ENCODE results near the gene FAM110A. TPM values are rescaled to one million over a fixed set of nuclear protein-coding genes. Genes with fewer than 3 reads are reported as not detected.
"Not testable (repeated sequence)": the region's sequence is repeated elsewhere in the genome, so short reads cannot be mapped to it uniquely, and the experiment has no call there.

FAM110A gene
- 2.9 and 4.2 TPM in 2 replicates for polyA plus RNA-seq (2011; rRNA removed)
- 1.4 and 1.9 TPM in 2 replicates for polyA minus RNA-seq (2011; rRNA and poly(A)+ RNA removed)

GRCh38 chr20:833450-834150, at the start of gene FAM110A:
Gene FAM110A (plus strand): TSS chr20:833715. CDS start chr20:844805, 11,090 bp downstream.
- no peak for TF ChIP-seq CTCF (IDR thresholded peaks at IDR 0.05; ENCODE audit: insufficient read depth, low read depth, low read length)
- H3K27me3 ChIP-seq (ENCODE audit: control insufficient read depth, insufficient read depth, low read length), result no peaks in the 10 kb centered on the region
- peak; percentile 59 for DNase-seq (ENCODE audit: low read depth)
- ChIA-PET POLR2A (no interaction called here), CTCF (interaction anchor here (1.0 to 3.4 kb wide), 4 partner anchors 8 to 123 kb away, joined by 4 to 18 read pairs (median 8); no protein-coding TSS in a partner anchor)
- no peaks in the 10 kb centered on the region for H3K36me3 ChIP-seq (ENCODE audit: control insufficient read depth, insufficient read depth, low read length)
- H3K4me3 ChIP-seq (ENCODE audit: low read depth, low read length), result peak within 1 kb of the TSS; percentile 81

- POLR2A ChIA-PET, result no interaction called here
- CTCF ChIA-PET, result no interaction called here
- TF ChIP-seq CTCF (IDR thresholded peaks at IDR 0.05; ENCODE audit: insufficient read depth, low read depth, low read length), result no peak
- H3K27me3 ChIP-seq (ENCODE audit: control insufficient read depth, insufficient read depth, low read length), result no peaks in the 10 kb centered on the region
- no peak for DNase-seq (ENCODE audit: low read depth)
- H3K36me3 ChIP-seq (ENCODE audit: control insufficient read depth, insufficient read depth, low read length), result no peaks in the 10 kb centered on the region
- no peak overlapping the region for H3K4me3 ChIP-seq (ENCODE audit: low read depth, low read length)
These were observed 45.7 kb upstream of the FAM110A start for GRCh38 chr20:787825-788224.

GRCh38 chr20:791056-791455, 42.5 kb upstream of the FAM110A start:
- TF ChIP-seq CTCF (IDR thresholded peaks at IDR 0.05; ENCODE audit: insufficient read depth, low read depth, low read length), result no peak
- H3K36me3 ChIP-seq (ENCODE audit: control insufficient read depth, insufficient read depth, low read length), result no peaks in the 10 kb centered on the region
- POLR2A ChIA-PET, result no interaction called here
- H3K27me3 ChIP-seq (ENCODE audit: control insufficient read depth, insufficient read depth, low read length), result no peaks in the 10 kb centered on the region
- CTCF ChIA-PET, result interaction anchor here (1.2 kb wide), 1 partner anchor 15 kb away, joined by 4 read pairs; no protein-coding TSS in a partner anchor
- no peak overlapping the region for H3K4me3 ChIP-seq (ENCODE audit: low read depth, low read length)
- no peak for DNase-seq (ENCODE audit: low read depth)

- TF ChIP-seq CTCF (IDR thresholded peaks at IDR 0.05; ENCODE audit: insufficient read depth, low read depth, low read length), result no peak
- no peak overlapping the region for H3K4me3 ChIP-seq (ENCODE audit: low read depth, low read length)
- no peak for DNase-seq (ENCODE audit: low read depth)
- POLR2A ChIA-PET, result no interaction called here
- H3K27me3 ChIP-seq (ENCODE audit: control insufficient read depth, insufficient read depth, low read length), result no peaks in the 10 kb centered on the region
- CTCF ChIA-PET, result no interaction called here
- no peaks in the 10 kb centered on the region for H3K36me3 ChIP-seq (ENCODE audit: control insufficient read depth, insufficient read depth, low read length)
These were observed 41.3 kb upstream of the FAM110A start for GRCh38 chr20:792248-792647.

- Histone ChIP-seq H3K36me3 (ENCODE audit: control insufficient read depth, insufficient read depth, low read length) (no peaks in the 10 kb centered on the region), H3K4me3 (ENCODE audit: low read depth, low read length) (no peak overlapping the region), H3K27me3 (ENCODE audit: control insufficient read depth, insufficient read depth, low read length) (no peaks in the 10 kb centered on the region)
- no peak for TF ChIP-seq CTCF (IDR thresholded peaks at IDR 0.05; ENCODE audit: insufficient read depth, low read depth, low read length)
- CTCF ChIA-PET, result interaction anchor here (1.4 kb wide), 1 partner anchor 19 kb away, joined by 3 read pairs; no protein-coding TSS in a partner anchor
- POLR2A ChIA-PET, result no interaction called here
- no peak for DNase-seq (ENCODE audit: low read depth)
These were observed 36.6 kb upstream of the FAM110A start for GRCh38 chr20:796921-797320.

- H3K27me3 ChIP-seq (ENCODE audit: control insufficient read depth, insufficient read depth, low read length); H3K4me3 ChIP-seq (ENCODE audit: low read depth, low read length); POLR2A ChIA-PET; CTCF ChIA-PET; H3K36me3 ChIP-seq (ENCODE audit: control insufficient read depth, insufficient read depth, low read length); DNase-seq (ENCODE audit: low read depth): not testable (repeated sequence)
These were observed 34.8 kb upstream of the FAM110A start for GRCh38 chr20:798746-799145.

GRCh38 chr20:800026-800425, 33.5 kb upstream of the FAM110A start:
- POLR2A ChIA-PET; H3K27me3 ChIP-seq (ENCODE audit: control insufficient read depth, insufficient read depth, low read length); DNase-seq (ENCODE audit: low read depth); H3K4me3 ChIP-seq (ENCODE audit: low read depth, low read length); H3K36me3 ChIP-seq (ENCODE audit: control insufficient read depth, insufficient read depth, low read length): not testable (repeated sequence)
- CTCF ChIA-PET, result interaction anchor here (0.8 kb wide), 1 partner anchor 16 kb away, joined by 3 read pairs; no protein-coding TSS in a partner anchor
